T47D (cell line): ENCODE data around the gene FAM193B.

Experiments used
- DNase-seq, 2 experiments: peaks; one replicate each; pipeline versions ENCODE4 v3.0.0 to v3.0.0-alpha.2; 2011 to 2012; ENCODE audit warnings: low read depth in 1 of 2, low spot score in 1 of 2
- JUND ChIP-seq: IDR thresholded peaks from 2 replicates; pipeline ENCODE4 v1.6.1; 2012; ENCODE audit warnings: low read depth
- in situ Hi-C: cut with HindIII; loops from 2 replicates; pipeline ENCODE4 v1.10.0; 2016; ENCODE audit warnings: low sequenced_read_pairs, low pct_unique_long_range_greater_than_20kb

The FAM193B gene

DNA sequence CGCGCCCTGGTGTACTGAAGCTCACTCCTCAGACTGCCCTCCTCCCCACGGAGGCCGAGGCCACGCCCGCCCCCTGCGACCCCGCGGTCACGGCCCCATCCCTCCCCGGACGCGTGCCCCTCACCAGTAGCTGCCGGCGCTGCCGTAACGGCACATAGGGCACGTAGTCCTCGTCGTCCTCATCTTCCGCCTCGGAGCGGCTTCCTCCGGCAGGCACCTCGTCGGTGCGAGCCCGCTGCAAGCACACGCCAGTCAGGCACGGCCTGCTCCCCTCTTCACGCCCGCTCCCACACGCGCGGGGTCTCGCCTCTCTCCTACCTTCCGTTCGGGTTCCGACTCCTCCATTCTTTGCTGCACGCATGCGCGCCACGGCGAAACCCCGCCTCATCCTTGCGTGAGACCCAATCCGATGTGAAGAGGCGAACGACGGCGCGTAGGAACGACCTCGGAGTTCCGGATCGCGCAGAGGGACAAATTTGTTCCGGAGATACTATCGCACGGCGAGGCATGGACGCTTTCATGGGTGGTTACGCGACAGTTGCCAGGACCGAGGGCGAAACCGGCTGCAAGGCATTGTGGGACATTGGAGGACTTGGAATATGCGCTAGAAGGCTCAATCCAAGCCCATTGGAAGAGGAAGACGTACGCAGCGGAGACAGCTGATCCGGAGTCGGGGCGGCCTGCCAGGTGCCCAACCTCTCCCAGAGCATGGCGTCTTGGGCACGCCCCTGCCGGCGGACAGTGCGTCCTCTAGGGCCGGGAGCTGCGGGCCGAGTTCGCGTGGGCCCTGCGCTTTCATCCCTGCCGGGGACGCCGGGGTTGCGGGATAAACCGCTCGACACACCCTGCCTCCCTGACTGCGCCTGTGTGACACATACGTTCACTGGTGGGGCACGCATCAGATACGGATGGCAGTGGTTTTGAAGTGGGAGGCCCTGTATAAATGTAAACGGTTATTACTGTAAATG is 37.5 kb downstream of the FAM193B start, which contains the start of gene DDX41:
DDX41 (minus strand) TSS at position 361 of the 968 bp plus-strand sequence; CDS start at position 345, 16 bp downstream.
- no peak for TF ChIP-seq JUND
- in situ Hi-C loops, result no loop called here
- peak; percentile 98 to 99 for DNase-seq

DNA sequence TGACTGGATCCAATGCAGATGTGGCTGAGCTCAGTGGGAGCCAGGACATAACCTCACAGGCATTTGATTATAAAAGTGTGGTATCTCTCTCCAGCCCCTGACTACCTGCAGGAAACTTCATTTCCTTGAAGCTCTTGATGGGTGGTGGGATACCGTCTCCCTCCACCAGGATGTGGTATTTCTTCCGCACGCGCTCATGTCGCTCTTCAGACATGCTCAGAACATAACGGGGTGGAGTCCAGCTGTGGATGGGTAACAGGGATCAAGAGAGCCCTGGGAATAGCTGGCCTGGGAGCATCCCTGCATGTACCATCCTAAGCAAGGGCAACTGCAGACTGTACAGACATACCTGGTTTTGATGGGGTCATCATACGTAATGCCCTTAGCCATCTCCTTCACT is 38.8 kb downstream of the FAM193B start:
- no peak for DNase-seq
- in situ Hi-C loops, result no loop called here
- no peak for TF ChIP-seq JUND

DNA sequence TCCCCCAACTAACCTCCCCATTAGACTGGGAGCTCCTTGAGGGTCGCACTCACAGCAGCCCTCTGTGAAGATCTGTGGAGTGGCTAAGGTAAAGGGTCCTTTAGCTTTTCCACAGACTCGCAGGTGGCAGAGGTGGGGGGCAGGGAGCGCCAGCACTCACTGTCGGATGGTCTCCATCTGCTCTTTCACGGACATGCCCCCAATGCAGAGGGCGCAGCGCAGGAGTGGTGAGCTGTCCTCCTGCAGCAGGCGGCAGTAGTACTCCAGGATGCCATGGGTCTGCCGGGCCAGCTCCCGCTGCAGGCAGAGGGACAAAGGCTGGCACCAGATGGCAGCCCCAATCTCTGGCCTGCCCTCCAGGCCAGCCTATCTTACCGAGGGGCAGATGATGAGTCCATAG is 39.8 kb downstream of the FAM193B start:
- no peak for TF ChIP-seq JUND
- no peak for DNase-seq
- in situ Hi-C loops, result no loop called here

DNA sequence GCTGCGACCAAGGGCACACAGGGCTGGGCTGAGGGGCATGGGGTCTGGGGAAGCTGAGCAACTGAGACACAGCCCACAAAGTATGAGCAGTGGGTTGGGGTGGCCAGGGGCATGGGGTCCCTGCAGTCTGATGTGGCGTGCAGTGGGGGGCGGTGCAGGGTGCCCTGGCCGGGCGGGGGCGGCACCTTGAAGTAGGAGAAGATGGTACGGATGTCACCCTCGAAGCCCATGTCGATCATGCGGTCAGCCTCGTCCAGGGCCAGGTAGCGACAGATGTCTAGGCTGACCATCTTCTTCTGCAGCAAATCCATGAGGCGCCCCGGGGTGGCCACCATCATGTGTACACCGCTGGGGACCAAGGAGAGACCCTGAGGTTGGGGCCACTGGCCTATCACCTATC is 40.9 kb downstream of the FAM193B start:
- DNase-seq, result no peak
- no peak for TF ChIP-seq JUND
- in situ Hi-C loops, result no loop called here

DNA sequence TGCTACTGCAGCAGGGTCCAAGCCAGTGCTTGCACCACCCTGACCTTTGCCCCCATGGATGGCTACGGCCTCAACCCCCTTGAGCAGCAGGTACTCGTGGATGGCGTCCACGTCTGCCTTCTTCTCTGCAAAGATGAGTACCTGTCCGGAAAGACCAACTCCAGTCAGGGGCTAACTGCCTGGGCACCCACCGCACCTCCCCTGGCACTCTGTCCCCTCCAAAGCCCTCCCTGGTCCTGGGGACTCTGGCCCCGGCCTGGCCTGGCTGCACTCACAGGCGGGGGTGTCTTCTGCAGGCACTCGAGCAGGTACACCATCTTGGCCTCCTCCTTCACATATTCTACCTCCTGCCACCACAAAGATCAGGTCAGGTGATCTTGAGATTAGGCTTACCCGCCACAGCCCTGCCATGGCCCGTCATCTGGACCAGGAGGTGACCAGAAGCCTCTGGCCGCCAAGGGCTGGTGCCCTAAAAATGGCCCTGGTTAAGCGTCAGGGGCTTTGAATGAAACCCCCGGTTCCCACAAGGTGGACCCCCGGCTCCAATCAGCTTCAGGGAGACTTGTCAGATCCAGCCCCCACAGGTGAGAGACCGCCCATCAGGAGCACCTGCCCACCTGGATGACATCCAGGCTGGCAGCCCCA is 41.5 kb downstream of the FAM193B start:
- no peak for TF ChIP-seq JUND
- DNase-seq, result no peak
- in situ Hi-C loops, result no loop called here

DNA sequence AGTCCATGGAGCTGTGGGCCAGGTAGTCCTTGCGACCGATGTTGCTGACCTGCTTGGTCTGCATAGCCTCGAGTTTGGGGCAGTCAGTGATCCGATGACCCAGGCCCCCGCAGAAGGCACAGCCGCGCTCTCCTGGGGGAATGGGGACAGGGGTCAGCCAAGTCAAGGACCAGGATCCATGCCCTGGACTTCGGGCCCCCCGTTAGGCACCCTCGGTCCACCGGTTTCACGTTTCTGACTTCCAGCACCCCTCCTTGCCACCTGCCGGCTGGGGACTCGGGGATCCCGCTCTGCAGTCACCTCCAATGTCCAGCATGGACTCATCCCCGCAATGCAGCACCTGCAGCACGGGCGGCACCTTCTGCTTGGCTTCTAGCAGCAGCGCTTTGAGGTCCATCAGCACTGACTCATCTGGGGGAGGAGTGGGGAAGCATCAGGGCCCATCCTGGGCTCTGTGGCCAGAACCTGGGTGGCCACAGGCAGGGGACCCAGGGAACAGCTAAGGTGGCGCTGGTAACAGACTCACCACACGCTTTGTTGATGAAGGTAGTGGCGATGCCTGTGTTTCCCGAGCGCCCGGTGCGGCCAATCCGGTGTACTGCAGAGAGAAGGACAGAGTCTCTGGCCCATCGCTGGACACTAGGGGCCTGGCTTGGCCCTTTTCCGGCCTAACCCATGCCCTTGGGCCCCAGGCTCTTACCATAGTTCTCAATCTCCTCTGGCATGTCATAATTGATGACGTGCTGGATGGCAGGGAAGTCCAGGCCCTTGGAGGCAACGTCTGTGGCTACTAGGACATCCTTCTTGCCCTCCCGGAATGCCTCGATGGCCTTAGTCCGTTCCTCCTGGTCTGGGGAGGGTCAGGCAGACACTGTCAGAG is 42.3 kb downstream of the FAM193B start:
- in situ Hi-C loops, result no loop called here
- no peak for TF ChIP-seq JUND
- no peak for DNase-seq

DNA sequence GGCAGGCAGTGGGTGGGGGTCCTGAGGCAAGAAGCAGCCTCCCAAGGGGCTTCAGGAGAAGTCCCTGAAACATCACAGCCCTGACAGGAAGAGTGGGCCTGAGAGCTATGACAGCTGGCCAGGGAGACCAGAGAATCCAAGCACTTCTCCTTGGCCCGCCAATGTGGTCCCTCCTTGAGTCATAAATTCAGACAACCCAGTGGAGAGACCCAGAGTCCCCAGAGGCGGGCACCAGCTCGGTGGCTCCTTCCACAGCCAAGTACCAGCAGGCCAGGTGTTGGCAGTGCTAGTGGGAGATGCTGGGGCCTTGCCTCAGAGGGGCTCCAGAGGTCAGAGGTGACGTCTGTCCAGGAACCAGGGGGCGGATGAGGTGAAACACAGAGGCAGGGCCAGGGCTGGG is 43.2 kb downstream of the FAM193B start:
- no peak for TF ChIP-seq JUND
- no peak for DNase-seq
- in situ Hi-C loops, result no loop called here

DNA sequence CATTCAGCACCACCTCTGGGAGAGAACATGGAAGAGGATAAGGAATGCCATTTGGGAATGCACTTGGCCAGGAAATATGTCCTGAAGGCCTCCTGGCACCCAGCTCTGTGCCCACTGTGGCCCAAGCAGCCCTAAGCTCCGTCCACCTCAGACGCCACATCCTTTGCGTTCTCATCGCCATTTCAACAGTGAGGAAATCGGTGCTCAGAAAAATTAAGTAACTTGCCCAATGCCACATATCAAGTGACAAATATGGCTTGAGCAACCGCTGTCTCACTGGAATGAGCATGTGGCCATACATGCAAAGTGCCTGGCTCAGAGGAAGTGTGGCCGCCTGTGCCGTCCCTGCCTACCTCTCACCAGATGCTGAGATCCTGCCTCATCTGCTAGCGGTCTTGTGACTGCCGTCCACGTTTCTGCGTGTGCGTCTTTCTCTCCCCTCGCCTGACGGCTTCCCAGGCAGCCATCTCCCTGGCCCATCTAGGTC is 43.8 kb downstream of the FAM193B start:
- TF ChIP-seq JUND, result no peak
- in situ Hi-C loops, result no loop called here
- DNase-seq, result no peak

DNA sequence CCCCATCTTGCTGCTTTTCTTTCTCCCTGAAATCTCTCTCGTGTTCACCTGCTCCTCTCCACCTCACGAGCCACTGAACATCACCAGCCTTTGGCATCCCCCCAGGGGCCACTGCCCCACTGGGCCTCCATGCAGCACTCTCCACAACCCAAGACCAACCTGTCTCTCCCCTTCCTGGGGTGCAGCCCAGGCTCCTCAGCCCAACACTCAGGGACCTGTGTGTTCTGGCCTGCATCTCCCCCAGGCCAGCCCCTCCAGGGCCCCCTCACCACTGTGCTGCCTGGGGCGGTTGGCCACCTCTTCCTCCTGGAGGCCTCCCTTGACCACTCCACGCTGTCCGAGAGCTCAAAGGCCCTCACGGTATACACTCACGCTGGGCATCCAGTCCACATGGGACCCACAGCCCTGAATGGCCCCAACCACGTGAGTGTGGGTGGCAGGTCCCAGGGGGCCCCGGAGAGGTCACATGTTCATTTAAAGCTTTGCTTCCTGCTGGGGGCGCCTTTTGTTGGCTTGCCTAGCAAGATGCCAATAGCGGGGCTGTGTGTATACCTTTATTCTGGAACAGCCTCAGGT is 44.3 kb downstream of the FAM193B start:
- no peak for TF ChIP-seq JUND
- DNase-seq, result no peak
- in situ Hi-C loops, result no loop called here

DNA sequence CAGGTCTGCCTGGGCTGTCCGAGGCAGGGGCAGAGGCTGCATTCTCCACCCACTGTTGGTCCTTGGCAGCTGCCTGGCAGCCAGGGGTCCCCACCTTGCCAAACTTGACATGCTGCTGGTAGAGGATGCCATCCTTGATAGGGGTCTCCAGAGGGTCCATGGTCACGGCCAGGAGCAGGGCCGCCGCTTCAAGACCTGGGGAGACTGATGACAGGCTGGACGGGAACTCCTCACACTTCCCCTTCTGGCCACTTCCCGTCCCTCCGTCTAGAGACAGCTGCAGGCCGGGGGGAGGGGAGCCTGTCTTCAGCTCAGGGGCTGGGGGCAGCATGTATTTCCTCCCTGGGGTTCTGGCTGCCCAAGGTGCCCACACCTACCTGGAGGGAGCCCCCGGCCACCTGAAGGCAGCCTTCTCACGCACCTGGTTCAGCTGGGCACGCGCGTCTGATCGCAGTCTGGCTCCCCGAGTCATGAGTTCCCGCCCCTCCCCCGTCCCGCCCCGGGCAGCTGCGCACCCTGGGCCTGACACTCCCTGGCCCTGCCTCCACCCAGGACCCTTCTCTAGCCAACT is 44.9 kb downstream of the FAM193B start, which contains the start of gene DOK3:
DOK3 (minus strand) TSS at position 446 of the 571 bp plus-strand sequence; CDS start at position 160, 286 bp downstream.
- no peak for TF ChIP-seq JUND
- in situ Hi-C loops, result no loop called here
- DNase-seq, result no peak

DNA sequence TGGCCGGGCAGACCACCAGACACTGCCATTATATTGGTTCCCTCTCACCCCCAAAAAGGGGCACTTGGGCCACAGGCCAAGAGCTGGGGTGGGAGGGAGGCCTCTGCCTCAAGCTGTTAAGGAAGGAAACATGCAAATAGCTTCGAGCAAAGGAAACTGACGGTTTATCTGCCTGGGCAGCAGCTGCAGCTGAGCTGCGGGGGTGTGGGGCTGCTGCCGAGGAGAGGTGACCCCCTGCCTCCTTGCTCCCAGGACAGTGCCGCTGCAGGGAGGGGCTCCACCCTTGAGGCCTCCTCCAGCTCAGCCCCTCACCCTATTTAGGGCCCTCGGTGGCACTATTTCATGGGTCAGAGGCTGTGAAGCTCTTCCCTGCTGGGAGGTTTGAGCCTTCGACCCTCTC is 45.5 kb downstream of the FAM193B start:
- in situ Hi-C loops, result no loop called here
- DNase-seq, result no peak

DNA sequence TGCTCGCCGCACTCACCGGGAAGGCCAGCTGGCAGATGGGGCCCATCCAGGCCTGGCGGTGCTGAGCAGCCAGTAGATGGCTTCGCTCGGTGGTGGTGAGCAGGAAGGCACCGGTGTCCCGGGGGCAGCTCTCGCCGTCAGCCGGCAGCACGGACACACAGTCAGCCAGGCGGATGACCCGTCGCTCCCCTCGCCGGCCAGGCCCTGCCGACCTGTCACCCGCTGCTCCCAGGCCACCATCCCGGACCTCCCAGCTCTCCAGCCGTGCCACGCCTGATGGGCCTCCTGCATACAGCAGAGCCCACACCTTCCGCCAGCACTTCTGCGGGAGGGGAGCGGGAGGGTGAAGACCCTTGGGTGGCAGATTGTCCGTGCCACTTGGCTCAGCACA is 46.1 kb downstream of the FAM193B start:
- no peak for TF ChIP-seq JUND
- DNase-seq, result no peak
- in situ Hi-C loops, result no loop called here

More for the DNA sequence above, 45.5 kb downstream of the FAM193B start:
- no peak for TF ChIP-seq JUND
